ENCODE results near the gene OR5A1.
"Not testable (repeated sequence)": the region's sequence is repeated elsewhere in the genome, so short reads cannot be mapped to it uniquely, and the experiment has no call there.

The OR5A1 gene

GRCh38 chr11:59436169-59436568 is at the start of gene OR5A1:
OR5A1 (plus strand) TSS chr11:59436469; CDS start chr11:59443169, 6,700 bp downstream.
- DNase-seq = no peak

DNA sequence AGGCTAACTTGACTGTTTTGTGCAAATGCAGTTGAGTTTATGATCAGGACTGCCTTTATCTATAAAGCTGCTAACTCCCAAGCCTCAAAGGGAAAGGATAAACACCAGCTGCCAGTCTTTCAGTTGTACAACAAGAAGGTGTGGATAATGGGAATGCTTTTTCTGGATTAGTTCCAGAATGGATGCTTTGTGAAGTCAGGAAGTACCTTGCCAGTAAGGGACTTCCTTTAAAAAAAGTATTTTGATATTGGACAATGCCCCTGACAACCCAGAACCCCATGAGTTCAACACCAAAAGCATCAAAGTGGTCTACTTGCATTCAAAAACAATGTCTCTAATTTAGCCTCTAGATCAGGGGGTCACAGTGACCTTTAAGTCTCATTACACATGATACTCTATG is 42.1 kb upstream of the OR5A1 start:
- DNase-seq = no peak

- DNase-seq = no peak
Observed at GRCh38 chr11:59400461-59401261, 35.6 kb upstream of the OR5A1 start.

GRCh38 chr11:59401262-59401552 is 35.1 kb upstream of the OR5A1 start:
- no peak for DNase-seq

DNA sequence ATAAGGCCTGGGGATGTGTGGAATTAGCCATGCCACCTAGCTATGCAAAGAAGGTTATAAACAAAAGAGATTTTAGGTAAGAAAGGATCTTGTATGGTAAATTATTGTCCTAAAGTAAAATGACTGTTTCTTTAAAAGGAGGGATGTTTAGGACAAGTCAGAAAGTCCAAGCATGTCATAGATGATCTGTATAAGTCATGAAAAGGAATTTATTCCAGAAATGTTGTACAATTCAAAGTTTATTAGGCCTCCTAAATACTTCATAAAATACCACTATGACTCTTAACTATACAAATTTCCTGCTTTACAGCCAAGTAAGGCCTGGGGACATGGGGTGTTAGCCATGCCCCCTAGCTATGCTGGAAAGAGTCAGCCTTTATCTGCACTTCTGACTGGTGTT is 32.7 kb upstream of the OR5A1 start:
- DNase-seq = no peak

- DNase-seq = no peak
Observed at GRCh38 chr11:59413646-59414045, 22.6 kb upstream of the OR5A1 start.

- no peak for DNase-seq
Observed at GRCh38 chr11:59415111-59415510, 21.2 kb upstream of the OR5A1 start.

DNA sequence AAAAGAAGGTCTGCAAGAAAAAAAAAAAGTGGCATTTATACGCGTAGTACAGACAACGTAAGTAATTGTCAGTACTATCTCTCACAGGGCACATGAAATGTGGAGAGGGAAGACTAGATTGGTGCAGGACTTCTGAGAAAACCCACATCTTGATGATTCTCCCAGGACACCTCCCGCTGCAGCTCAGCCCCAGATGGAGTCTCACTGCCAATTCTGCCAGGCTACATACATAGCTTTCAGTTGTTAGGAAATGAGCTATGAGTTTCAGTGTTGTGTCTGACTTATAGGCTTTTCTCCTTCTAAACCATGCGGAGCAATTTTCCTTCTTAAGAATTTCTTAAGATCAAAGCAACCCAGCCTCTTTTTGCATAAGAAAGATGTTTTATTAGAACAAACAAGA is 19.7 kb upstream of the OR5A1 start:
- DNase-seq = no peak

GRCh38 chr11:59417023-59417422 is 19.2 kb upstream of the OR5A1 start:
- peak; percentile 59 for DNase-seq

DNA sequence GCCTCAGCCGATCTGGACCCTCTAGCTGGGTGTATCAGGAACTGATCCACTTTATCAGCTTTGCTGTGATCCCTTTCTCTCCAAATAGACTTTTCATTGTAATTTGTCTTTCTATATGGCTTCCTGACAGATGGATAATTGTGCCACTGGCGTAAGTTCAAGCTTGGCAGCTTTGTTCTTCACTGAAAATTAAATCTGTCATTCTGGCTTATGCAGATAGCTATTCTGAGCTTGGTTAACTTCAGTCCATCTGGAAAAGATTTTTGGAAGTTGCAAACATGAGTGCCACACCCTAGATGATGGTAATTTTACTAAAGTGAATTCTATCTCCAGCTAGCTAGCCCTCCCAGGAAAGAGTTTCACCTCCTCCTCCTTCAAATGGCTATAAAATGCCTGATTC is 18.1 kb upstream of the OR5A1 start:
- DNase-seq = peak; percentile 65

DNA sequence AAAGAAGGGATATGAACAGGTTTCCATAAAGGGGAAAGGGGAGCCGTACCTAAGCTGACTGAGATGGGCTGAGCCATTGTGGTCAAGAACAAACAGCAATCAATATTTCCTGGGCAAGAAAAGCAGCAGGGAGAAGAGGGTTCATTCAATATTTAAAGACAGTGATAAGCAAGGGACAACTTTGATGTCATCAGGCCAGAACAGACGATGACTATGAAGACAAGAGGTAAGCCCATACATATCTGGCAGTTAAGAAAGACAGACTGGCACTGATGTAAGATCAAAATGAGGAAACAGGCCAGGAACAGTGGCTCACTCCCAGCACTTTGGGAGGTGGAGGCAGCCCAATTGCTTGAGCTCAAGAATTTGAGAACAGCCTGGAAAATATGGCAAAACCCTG is 12.4 kb upstream of the OR5A1 start:
- no peak for DNase-seq

DNA sequence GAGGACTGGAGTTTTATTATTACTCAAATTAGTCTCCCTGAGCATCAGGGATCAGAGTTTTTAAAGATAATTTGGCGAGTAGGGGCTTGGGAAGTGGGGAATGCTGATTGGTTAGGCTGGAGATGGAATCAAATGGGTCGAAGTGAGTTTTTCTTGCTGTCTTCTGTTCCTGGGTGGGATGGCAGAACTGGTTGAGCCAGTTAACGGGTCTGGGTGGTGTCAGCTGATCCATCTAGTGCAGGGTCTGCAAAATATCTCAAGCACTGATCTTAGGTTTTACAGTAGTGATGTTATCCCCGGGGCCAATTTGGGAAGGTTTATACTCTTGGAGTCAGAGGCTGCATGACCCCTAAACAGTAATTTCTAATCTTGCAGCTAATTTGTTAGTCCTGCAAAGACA is 11.1 kb upstream of the OR5A1 start:
- no peak for DNase-seq

GRCh38 chr11:59426361-59427067 is 9.8 kb upstream of the OR5A1 start, which contains the start of gene OR5A2:
OR5A2 (minus strand) TSS chr11:59426413; CDS start chr11:59422953, 3,460 bp downstream.
- DNase-seq = no peak

GRCh38 chr11:59427068-59427382 is 9.2 kb upstream of the OR5A1 start:
- no peak for DNase-seq

GRCh38 chr11:59429924-59430516 is 6.2 kb upstream of the OR5A1 start:
- DNase-seq = peak; percentile 44

DNA sequence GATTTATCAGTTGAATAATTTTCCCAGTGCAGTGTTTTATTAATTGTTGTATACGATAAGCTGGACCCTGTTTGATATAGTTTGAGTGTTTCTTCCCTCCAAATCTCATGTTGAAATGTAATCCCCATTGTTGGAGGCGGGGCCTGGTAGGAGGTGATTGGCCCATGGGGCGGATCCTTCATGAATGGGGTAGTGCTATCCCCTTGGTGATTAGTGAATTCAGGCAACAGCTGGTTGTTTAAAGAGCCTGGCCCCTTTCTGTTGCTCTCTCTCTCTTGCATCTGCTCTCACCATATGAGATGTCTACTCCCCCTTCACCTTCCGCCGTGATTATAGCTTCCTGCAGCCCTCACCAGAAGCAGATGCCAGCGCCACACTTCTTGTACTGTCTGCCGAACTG is 1.5 kb downstream of the OR5A1 start:
- DNase-seq = peak; percentile 91

DNA sequence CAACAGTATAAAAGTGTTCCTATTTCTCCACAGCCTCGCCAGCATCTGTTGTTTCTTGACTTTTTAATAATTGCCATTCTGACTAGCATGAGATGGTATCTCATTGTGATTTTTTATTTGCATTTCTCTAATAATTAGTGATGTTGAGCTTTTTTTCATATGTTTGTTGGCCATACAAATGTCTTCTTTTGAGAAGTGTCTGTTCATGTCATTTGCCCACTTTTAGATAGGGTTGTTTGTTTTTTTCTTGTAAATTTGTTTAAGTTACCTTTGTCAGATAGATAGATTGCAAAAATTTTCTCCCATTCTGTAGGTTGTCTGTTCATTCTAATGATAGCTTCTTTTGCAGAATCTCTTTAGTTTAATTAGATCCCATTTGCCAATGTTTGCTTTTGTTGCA is 9.4 kb downstream of the OR5A1 start:
- DNase-seq = not testable (repeated sequence)

DNA sequence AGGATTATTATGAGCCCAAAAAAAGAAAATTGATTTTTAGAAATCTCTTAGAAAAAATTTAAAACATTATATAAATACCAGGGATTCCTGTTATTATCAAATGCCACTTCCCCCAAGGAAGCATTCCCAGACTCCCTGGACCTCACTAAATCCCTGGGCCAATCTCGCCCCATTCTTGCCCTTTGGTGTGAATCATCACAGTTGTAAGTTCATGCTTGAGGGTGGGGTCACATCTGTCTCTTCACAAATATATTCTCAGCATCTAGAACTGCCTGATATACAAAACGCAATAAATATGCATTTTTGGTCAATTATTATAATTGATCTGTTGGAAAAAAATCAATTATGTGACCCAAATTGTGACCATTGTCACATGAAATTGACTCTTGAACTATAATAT is 12.2 kb downstream of the OR5A1 start:
- DNase-seq = no peak

GRCh38 chr11:59456661-59457060 is 20.4 kb downstream of the OR5A1 start, which contains the start of gene OR4D6:
OR4D6 (plus strand) TSS chr11:59456961; CDS start chr11:59456961, 0 bp downstream.
- DNase-seq = no peak

DNA sequence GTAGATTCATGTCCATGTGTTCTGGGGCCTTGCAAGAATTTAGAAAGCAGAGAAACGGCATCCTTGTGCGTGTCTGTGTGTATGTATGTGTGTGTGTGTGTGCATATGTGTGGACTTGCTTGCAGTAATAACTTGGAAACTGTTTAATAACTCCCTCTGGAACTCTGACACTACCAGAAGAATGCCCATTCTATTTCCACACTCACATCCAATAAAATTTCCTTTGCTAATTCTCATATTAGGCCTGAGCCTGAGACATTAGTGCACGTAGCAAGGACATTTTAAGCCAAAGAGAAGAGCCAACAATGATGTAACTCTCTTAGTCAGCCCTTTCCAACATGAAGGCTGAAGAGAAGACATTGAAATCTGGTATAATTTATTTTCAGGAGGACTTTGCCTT is 23.6 kb downstream of the OR5A1 start:
- no peak for DNase-seq

DNA sequence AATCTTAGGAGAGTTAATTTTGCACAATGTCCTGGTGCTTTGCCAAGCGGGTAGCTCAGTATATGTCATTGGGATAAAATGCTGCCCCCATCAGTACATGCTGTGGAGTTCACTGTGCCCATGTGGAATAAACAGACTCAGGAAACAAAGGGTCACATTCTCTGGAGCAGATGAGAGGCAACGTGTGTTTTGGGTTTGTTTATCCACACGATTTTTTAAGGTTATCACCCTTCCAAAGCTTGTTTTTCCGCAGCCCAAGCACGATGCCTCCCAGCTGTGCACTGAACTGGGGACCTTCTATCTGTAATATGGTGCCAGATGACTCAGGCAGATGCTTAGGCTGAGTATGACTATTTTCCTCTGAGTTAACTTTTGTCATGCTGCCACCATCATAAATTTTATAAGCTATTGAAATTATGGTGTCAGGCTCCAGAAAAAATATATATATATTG is 26.9 kb downstream of the OR5A1 start:
- peak; percentile 30 for DNase-seq

DNA sequence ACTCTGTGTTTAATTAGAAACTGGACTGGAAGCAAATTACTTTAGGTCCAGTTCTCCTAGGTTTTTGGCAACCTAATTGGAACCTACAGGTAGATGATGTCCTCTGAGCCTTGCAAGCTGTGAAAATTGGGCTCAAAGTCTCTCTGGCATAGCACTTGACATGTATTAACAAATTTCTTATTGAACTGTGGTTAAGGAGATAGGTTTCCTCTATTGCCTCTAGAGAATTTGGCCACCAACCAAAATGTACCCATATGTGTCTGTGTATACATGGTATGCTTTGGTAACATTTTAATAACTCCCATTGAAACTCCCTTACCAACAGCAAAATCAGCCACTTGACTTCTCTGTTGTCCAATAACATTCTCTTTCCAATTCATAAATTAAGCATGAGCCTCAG is 36.7 kb downstream of the OR5A1 start, which contains the start of gene OR4D10:
Gene OR4D10 (plus strand): TSS at position 301 of the 400 bp plus-strand sequence. CDS start 4,115 bp downstream, outside the sequence.
- no peak for DNase-seq

GRCh38 chr11:59475176-59475575 is 38.9 kb downstream of the OR5A1 start:
- no peak for DNase-seq

GRCh38 chr11:59479906-59480305 is 43.6 kb downstream of the OR5A1 start:
- no peak for DNase-seq

Data from NCI-H2171 treated with DMSO at 0.1 percent for 48 hours (cell line).